K562 (cell line): ENCODE data around the gene PPCDC. TPM values are rescaled to one million over a fixed set of nuclear protein-coding genes. Genes with fewer than 3 reads are reported as not detected.

Source experiments
- ERF ChIP-seq: fragments of 450-650 bp; formaldehyde crosslinking; IDR thresholded peaks from 2 replicates; pipeline ENCODE4 v1.4.0; 2020; ENCODE audit warnings: mild to moderate bottlenecking, mixed read lengths
- ETV1 ChIP-seq: fragments of 450-650 bp; conservative IDR thresholded peaks from 2 replicates; pipeline ENCODE4 v1.6.1; 2016; ENCODE audit warnings: missing genetic modification characterization, control low read depth, low read depth, missing compliant biosample characterization
- HSF4 ChIP-seq: fragments of 250-450 bp; sonication (Bioruptor Pico); IDR thresholded peaks from 2 replicates; pipeline ENCODE4 v2.1.2; 2022; ENCODE audit warnings: mild to moderate bottlenecking, moderate library complexity, borderline replicate concordance
- LCOR ChIP-seq: sonication (generic); formaldehyde crosslinking; IDR thresholded peaks from 2 replicates; pipeline ENCODE4 v1.8.0; 2022; ENCODE audit warnings: mild to moderate bottlenecking, missing genetic modification reagents
- MAFG ChIP-seq: fragments of 450-650 bp; conservative IDR thresholded peaks from 2 replicates; pipeline ENCODE4 v1.6.1; 2016; ENCODE audit warnings: missing genetic modification characterization, missing compliant biosample characterization
- MAFK ChIP-seq: IDR thresholded peaks from 2 replicates; pipeline ENCODE4 v1.6.1; 2011; ENCODE audit warnings: low read length, improper control_type of control experiment
- NFIC ChIP-seq: fragments of 450-650 bp; IDR thresholded peaks from 2 replicates; pipeline ENCODE4 v1.6.1; 2017; ENCODE audit warnings: mild to moderate bottlenecking, inconsistent platforms
- NFYB ChIP-seq: IDR thresholded peaks from 2 replicates; pipeline ENCODE4 v1.6.1; 2011; ENCODE audit warnings: mild to moderate bottlenecking, moderate library complexity; ENCODE audit not compliant: insufficient read length; ENCODE audit errors: extremely low read depth
- NONO ChIP-seq, 2 experiments: fragments of 200-400 bp in 1 of 2; fragments of 450-650 bp in 1 of 2; formaldehyde crosslinking in 1 of 2; IDR thresholded peaks; 2 replicates each; pipeline ENCODE4 v1.6.1; 2017; ENCODE audit warnings: low read depth in 2 of 2, mild to moderate bottlenecking in 2 of 2, moderate library complexity in 2 of 2, low read length in 1 of 2
- PCBP2 ChIP-seq: fragments of 200-400 bp; formaldehyde crosslinking; IDR thresholded peaks from 2 replicates; pipeline ENCODE4 v1.6.1; 2018; ENCODE audit warnings: low read length, low read depth, mild to moderate bottlenecking, moderate library complexity; ENCODE audit not compliant: poor library complexity, severe bottlenecking
- POLR3A ChIP-seq: IDR thresholded peaks from 2 replicates; pipeline ENCODE4 v1.6.1; 2011; ENCODE audit warnings: borderline replicate concordance, mild to moderate bottlenecking, moderate library complexity; ENCODE audit not compliant: insufficient read length, insufficient read depth; ENCODE audit errors: extremely low read depth
- PTRF ChIP-seq: fragments of 450-650 bp; IDR thresholded peaks from 2 replicates; pipeline ENCODE4 v1.6.1; 2016; ENCODE audit warnings: mild to moderate bottlenecking, missing genetic modification characterization, missing compliant biosample characterization
- SFPQ ChIP-seq: fragments of 200-400 bp; formaldehyde crosslinking; IDR thresholded peaks from 2 replicates; pipeline ENCODE4 v1.6.1; 2017; ENCODE audit warnings: mild to moderate bottlenecking, low read depth, low read length, moderate library complexity
- SIN3B ChIP-seq: fragments of 450-650 bp; IDR thresholded peaks from 2 replicates; pipeline ENCODE4 v1.6.1; 2017; ENCODE audit warnings: low read depth, mild to moderate bottlenecking, moderate library complexity
- TCF7 ChIP-seq: sonication (generic); IDR thresholded peaks from 2 replicates; pipeline ENCODE4 v1.6.1; 2016; ENCODE audit warnings: antibody characterized with exemption, borderline replicate concordance
- ZBTB1 ChIP-seq: sonication (generic); formaldehyde crosslinking; IDR thresholded peaks from 2 replicates; pipeline ENCODE4 v1.8.1; 2023; ENCODE audit warnings: missing genetic modification reagents, low read depth, mild to moderate bottlenecking, borderline replicate concordance
- ZBTB43 ChIP-seq: sonication (generic); formaldehyde crosslinking; IDR thresholded peaks from 2 replicates; pipeline ENCODE4 v1.8.0; 2023; ENCODE audit warnings: mild to moderate bottlenecking, missing genetic modification reagents
- ZFX ChIP-seq: sonication (generic); formaldehyde crosslinking; IDR thresholded peaks from 2 replicates; pipeline ENCODE4 v1.8.0; 2022; ENCODE audit warnings: mild to moderate bottlenecking, missing genetic modification reagents, moderate library complexity
- ZNF197 ChIP-seq: fragments of 200-800 bp; sonication (Bioruptor generic); IDR thresholded peaks from 2 replicates; pipeline ENCODE4 v1.6.1; 2016; ENCODE audit warnings: low read depth, missing genetic modification characterization, missing compliant biosample characterization
- ZNF395 ChIP-seq: fragments of 200-800 bp; sonication (Bioruptor generic); IDR thresholded peaks from 2 replicates; pipeline ENCODE4 v1.6.1; 2017; ENCODE audit warnings: missing genetic modification characterization, missing compliant biosample characterization
- ZNF507 ChIP-seq: conservative IDR thresholded peaks from 2 replicates; pipeline ENCODE4 v1.6.1; 2017; ENCODE audit warnings: missing genetic modification characterization, missing compliant biosample characterization
- polyA plus RNA-seq, 8 experiments: library from polyadenylated mRNA; depleted of rRNA in 4 of 8; stranded (reverse) in 5 of 8; unstranded in 3 of 8; fragments of >200 nt; fragmentation: Nextera tagmentation in 2 of 8; fragmentation: Illumina TruSeq in 1 of 8; extraction: Ambion mirVana in 2 of 8; extraction: Trizol in 1 of 8; gene quantifications; 2 replicates each; pipeline versions ENCODE4 v1.2.1 to v1.2.3, GENCODE V29; 2011 to 2014; ENCODE audit warnings: inconsistent platforms in 1 of 8, missing spikeins in 1 of 8
- total RNA-seq, 7 experiments: library from RNA; depleted of rRNA in 6 of 7; stranded (reverse); fragments of >200 nt in 6 of 7; fragmentation: Illumina TruSeq in 2 of 7; extraction: Trizol in 2 of 7; gene quantifications; 2 replicates each; pipeline versions ENCODE4 v1.2.1 to v1.2.3, GENCODE V29; 2011 to 2021; ENCODE audit warnings: low replicate concordance in 1 of 7
- TF ChIP-seq, protein P1 (sequence below): fragments of 450-650 bp; IDR thresholded peaks from 2 replicates; pipeline ENCODE4 v1.6.1; 2016; ENCODE audit warnings: missing biosample characterization, missing genetic modification characterization

The PPCDC gene
- total and polyA plus RNA-seq, 9 of the 15 experiments (the other 6 are each of a cell fraction or from before 2014, with no cell fraction given), result 10.9 to 53.6 (median 16.7) TPM

DNA sequence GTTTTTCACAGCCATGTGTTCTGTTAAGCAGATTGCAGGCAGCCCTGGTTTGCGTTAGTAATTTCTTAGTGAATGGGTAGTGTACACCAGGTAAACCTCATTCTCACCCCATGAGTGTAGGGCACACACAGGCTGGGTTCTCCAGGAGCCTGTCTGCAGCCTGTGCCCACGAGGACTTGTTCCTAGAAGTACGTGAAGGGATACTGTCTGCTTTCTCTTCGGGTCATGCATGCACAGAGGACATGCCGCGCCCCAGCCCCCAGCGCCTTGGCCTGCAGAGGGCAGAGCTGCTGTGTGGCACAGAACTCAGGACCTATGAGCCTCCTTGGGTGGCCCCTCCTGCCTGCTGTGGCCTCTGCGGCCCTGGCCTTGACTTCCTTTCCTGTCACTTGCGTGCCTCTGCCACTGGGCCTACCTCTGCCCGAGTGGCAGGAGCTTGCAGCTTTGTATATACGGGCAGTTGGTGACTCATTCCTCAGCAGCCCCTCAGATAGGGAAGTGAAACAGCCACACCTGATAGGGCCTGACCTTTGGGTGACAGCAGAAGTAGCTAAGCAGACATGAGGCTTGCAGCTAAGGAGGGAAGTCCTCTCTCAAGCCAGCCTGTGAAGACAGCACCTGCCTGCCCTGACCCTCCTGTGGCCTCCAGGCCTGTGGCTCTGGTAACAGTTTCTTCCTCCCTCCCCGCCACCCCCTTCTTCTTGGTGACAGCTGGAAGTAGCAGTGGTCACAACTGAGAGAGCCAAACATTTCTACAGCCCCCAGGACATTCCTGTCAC, 19.5 kb downstream of the PPCDC start (continued):
- TF ChIP-seq SFPQ (no peak), PCBP2 (no peak), ETV1 (tag) (no peak), NONO (IDR thresholded peaks at IDR 0.05; ENCODE audit: low read depth in 2 of 2, low read length in 1 of 2) (no peak), NFIC (no peak), ZBTB1 (CRISPR knock-in tag) (no peak), SIN3B (no peak), MAFK (no peak), TCF7 (no peak), MAFG (tag) (no peak), NFYB (peak; percentile 3), ZBTB43 (CRISPR knock-in tag) (no peak), ZNF395 (CRISPR knock-in tag) (peak; percentile 16; the same call in 1 of the 2 replicates), HSF4 (CRISPR knock-in tag) (peak; percentile 20; the same call in 1 of the 2 replicates), ZNF507 (tag) (no peak), LCOR (no peak), POLR3A (no peak), ZFX (CRISPR knock-in tag) (no peak), ZNF197 (CRISPR knock-in tag) (peak; percentile 13; the same call in 1 of the 2 replicates), ERF (CRISPR knock-in tag) (no peak), PTRF (tag) (0 out of 2 replicates have a peak, but pooled peaks have one; percentile 6)
- TF ChIP-seq, protein P1, sequence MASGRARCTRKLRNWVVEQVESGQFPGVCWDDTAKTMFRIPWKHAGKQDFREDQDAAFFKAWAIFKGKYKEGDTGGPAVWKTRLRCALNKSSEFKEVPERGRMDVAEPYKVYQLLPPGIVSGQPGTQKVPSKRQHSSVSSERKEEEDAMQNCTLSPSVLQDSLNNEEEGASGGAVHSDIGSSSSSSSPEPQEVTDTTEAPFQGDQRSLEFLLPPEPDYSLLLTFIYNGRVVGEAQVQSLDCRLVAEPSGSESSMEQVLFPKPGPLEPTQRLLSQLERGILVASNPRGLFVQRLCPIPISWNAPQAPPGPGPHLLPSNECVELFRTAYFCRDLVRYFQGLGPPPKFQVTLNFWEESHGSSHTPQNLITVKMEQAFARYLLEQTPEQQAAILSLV (tag), result no peak
